Measurements from ENCODE around the gene TRPM5. TPM values are rescaled to one million over a fixed set of nuclear protein-coding genes. Genes with fewer than 3 reads are reported as not detected.

The TRPM5 gene
- polyA plus RNA-seq, 1 donor (not counting 4 experiments of a cell fraction or from before 2014, with no cell fraction given), result not detected

- Histone ChIP-seq H3K36me3 (ENCODE audit: control insufficient read depth in 2 of 2, extremely low read depth in 1 of 2, insufficient read depth in 2 of 2, low read length in 2 of 2) (no peaks in the 10 kb centered on the region), H3K9me3 (ENCODE audit: control insufficient read depth, low read depth, low read length) (no peaks in the 10 kb centered on the region), H3K27me3 (ENCODE audit: control insufficient read depth, extremely low read depth, insufficient read depth, low read length) (peaks cover 43% of the 10 kb centered on the region), H3K4me1 (ENCODE audit: control insufficient read depth, extremely low read depth, insufficient read depth, low read length) (no peaks in the 10 kb centered on the region), H3K79me2 (ENCODE audit: control insufficient read depth, insufficient read depth, low read length) (no peaks in the 10 kb centered on the region), H3K9ac (ENCODE audit: control insufficient read depth, extremely low read depth, insufficient read depth, low read length) (no peak overlapping the region), H3K27ac (ENCODE audit: control insufficient read depth, insufficient read depth, low read length) (no peak overlapping the region), H3K4me2 (ENCODE audit: control insufficient read depth, extremely low read depth, insufficient read depth, low read depth, low read length) (no peak overlapping the region), H3K4me3 (ENCODE audit: control insufficient read depth in 2 of 3, extremely low read depth in 1 of 3, insufficient read depth in 2 of 3, low read depth in 1 of 3, low read length in 3 of 3) (no peak overlapping the region), H4K20me1 (ENCODE audit: control insufficient read depth, extremely low read depth, insufficient read depth, low read length) (no peaks in the 10 kb centered on the region), H2AFZ (ENCODE audit: control insufficient read depth, low read length) (no peak overlapping the region), H3K9me1 (ENCODE audit: control insufficient read depth, extremely low read depth, insufficient read depth, low read length) (no peaks in the 10 kb centered on the region)
- FAIRE-seq (no peak), DNase-seq (ENCODE audit: low read depth, low spot score) (no peak)
- TF ChIP-seq CTCF (optimal IDR thresholded peaks at IDR 0.05 in 1 of 3, IDR thresholded peaks at IDR 0.05 in 1 of 3, conservative IDR thresholded peaks at IDR 0.05 in 1 of 3; ENCODE audit: extremely low read depth in 1 of 3, insufficient read depth in 2 of 3, low read length in 3 of 3) (no peak), EZH2 (IDR thresholded peaks at IDR 0.05; ENCODE audit: low read length) (no peak)
- dilution Hi-C loops (cut with MboI; ENCODE audit: extremely low pct_ligation_motif_present, low sequenced_read_pairs), result no loop called here
Measured at GRCh38 chr11:2448661-2449547, 4.6 kb upstream of the TRPM5 start.

- Histone ChIP-seq H4K20me1 (ENCODE audit: control insufficient read depth, extremely low read depth, insufficient read depth, low read length) (no peaks in the 10 kb centered on the region), H3K9ac (ENCODE audit: control insufficient read depth, extremely low read depth, insufficient read depth, low read length) (no peak overlapping the region), H3K9me3 (ENCODE audit: control insufficient read depth, low read depth, low read length) (no peaks in the 10 kb centered on the region), H3K27me3 (ENCODE audit: control insufficient read depth, extremely low read depth, insufficient read depth, low read length) (peaks cover 47% of the 10 kb centered on the region), H3K4me2 (ENCODE audit: control insufficient read depth, extremely low read depth, insufficient read depth, low read depth, low read length) (no peak overlapping the region), H3K4me3 (ENCODE audit: control insufficient read depth in 2 of 3, extremely low read depth in 1 of 3, insufficient read depth in 2 of 3, low read depth in 1 of 3, low read length in 3 of 3) (no peak overlapping the region), H3K36me3 (ENCODE audit: control insufficient read depth in 2 of 2, extremely low read depth in 1 of 2, insufficient read depth in 2 of 2, low read length in 2 of 2) (no peaks in the 10 kb centered on the region), H3K9me1 (ENCODE audit: control insufficient read depth, extremely low read depth, insufficient read depth, low read length) (no peaks in the 10 kb centered on the region), H3K27ac (ENCODE audit: control insufficient read depth, insufficient read depth, low read length) (no peak overlapping the region), H3K79me2 (ENCODE audit: control insufficient read depth, insufficient read depth, low read length) (no peaks in the 10 kb centered on the region), H3K4me1 (ENCODE audit: control insufficient read depth, extremely low read depth, insufficient read depth, low read length) (no peaks in the 10 kb centered on the region), H2AFZ (ENCODE audit: control insufficient read depth, low read length) (no peak overlapping the region)
- no peak for TF ChIP-seq EZH2 (IDR thresholded peaks at IDR 0.05; ENCODE audit: low read length)
- no peak for TF ChIP-seq CTCF (optimal IDR thresholded peaks at IDR 0.05 in 1 of 3, IDR thresholded peaks at IDR 0.05 in 1 of 3, conservative IDR thresholded peaks at IDR 0.05 in 1 of 3; ENCODE audit: extremely low read depth in 1 of 3, insufficient read depth in 2 of 3, low read length in 3 of 3)
- dilution Hi-C loops (cut with MboI; ENCODE audit: extremely low pct_ligation_motif_present, low sequenced_read_pairs), result no loop called here
- FAIRE-seq (no peak), DNase-seq (ENCODE audit: low read depth, low spot score) (no peak)
Measured at GRCh38 chr11:2447951-2448650, 3.8 kb upstream of the TRPM5 start.
